ENCODE data around the gene ERCC6L2.

The ERCC6L2 gene

GRCh38 chr9:95891067-95891671 lies 15.7 kb downstream of the ERCC6L2 start:
- no peak for DNase-seq (ENCODE audit: low read depth)
- no peak overlapping the region for H3K4me3 ChIP-seq (replicated peaks; ENCODE audit: low read depth, low read length)
- no peak for TF ChIP-seq CTCF (IDR thresholded peaks at IDR 0.05; ENCODE audit: low read length, missing control alignments)

DNA sequence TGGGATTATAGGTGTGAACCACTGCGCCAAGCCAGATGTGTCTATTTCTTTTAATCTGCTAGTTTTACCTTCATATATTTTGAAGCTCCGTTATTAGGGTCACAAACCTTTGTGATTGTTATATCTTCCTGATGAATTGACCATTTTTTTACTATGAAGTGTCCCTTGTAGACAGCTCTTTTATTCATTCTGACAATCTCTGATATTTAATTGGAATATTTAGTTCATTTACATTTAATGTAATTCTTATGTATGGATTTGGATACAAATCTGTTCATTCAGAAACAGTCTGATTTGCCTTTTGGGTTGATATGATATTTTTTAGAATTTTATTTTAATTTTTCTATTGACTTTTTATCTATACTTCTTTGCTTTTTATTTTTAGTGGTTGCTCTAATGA lies 17.2 kb downstream of the ERCC6L2 start:
- no peak for DNase-seq (ENCODE audit: low read depth)
- no peak for TF ChIP-seq CTCF (IDR thresholded peaks at IDR 0.05; ENCODE audit: low read length, missing control alignments)

GRCh38 chr9:95896580-95896979 lies 21.1 kb downstream of the ERCC6L2 start:
- DNase-seq (ENCODE audit: low read depth), result no peak
- no peak overlapping the region for H3K4me3 ChIP-seq (replicated peaks; ENCODE audit: low read depth, low read length)
- TF ChIP-seq CTCF (IDR thresholded peaks at IDR 0.05; ENCODE audit: low read length, missing control alignments), result no peak

More for the DNA sequence above, 17.2 kb downstream of the ERCC6L2 start:
- no peak overlapping the region for H3K4me3 ChIP-seq (replicated peaks; ENCODE audit: low read depth, low read length)

DNA sequence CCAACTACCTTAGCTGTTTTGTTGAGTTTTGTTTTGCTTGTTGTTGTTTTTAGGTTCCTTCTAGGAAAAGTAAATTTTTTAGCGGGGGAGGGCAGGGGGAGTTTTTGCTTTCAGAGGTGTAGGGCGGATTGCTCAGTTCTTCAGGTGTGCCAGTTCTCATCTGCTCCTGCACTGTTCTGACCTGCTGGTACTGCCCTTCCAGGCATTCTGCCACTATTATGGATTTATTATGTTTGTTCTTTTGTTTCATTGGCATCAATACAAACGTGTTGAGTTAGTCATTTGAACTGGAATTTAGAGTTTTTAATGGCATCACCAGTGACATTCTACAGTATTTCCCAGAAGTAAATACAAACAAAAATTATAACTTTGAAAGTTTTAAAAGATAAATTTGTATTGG lies 26.0 kb downstream of the ERCC6L2 start:
- no peak for TF ChIP-seq CTCF (IDR thresholded peaks at IDR 0.05; ENCODE audit: low read length, missing control alignments)

GRCh38 chr9:95903398-95903797 lies 27.9 kb downstream of the ERCC6L2 start:
- DNase-seq (ENCODE audit: low read depth), result no peak
- no peak for TF ChIP-seq CTCF (IDR thresholded peaks at IDR 0.05; ENCODE audit: low read length, missing control alignments)
- H3K4me3 ChIP-seq (replicated peaks; ENCODE audit: low read depth, low read length), result no peak overlapping the region

More for the DNA sequence above, 26.0 kb downstream of the ERCC6L2 start:
- no peak for DNase-seq (ENCODE audit: low read depth)
- no peak overlapping the region for H3K4me3 ChIP-seq (replicated peaks; ENCODE audit: low read depth, low read length)

DNA sequence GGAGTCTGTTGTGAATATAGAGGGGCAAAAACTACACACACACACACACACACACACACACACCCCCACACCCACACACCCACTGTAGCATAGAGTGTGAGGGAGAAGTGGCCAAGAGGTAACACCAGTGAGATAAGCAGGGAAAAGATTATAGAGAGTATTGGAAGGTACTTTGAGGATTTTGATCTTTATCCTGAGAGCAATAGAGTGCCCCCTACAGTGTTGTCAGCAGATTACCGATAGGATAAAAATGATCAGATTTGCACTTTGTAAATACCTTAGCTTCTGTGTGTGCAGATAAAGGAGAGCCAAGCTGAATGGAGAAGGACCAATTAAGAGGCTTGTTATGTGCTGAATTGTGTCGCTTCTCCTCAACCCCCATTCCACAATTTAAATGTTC lies 32.3 kb downstream of the ERCC6L2 start:
- DNase-seq (ENCODE audit: low read depth), result no peak
- peak; percentile 14 for TF ChIP-seq CTCF (IDR thresholded peaks at IDR 0.05; ENCODE audit: low read length, missing control alignments)
- H3K4me3 ChIP-seq (replicated peaks; ENCODE audit: low read depth, low read length), result no peak overlapping the region

GRCh38 chr9:95910023-95910707 lies 34.7 kb downstream of the ERCC6L2 start:
- DNase-seq (ENCODE audit: low read depth), result peak; percentile 21
- H3K4me3 ChIP-seq (replicated peaks; ENCODE audit: low read depth, low read length), result no peak overlapping the region
- TF ChIP-seq CTCF (IDR thresholded peaks at IDR 0.05; ENCODE audit: low read length, missing control alignments), result no peak

Data from fibroblast of pulmonary artery (primary cell).